HG03097 (cell line): ENCODE data around the gene MRC2.

Source experiments
- ATAC-seq: cut with Tn5 transposase; IDR thresholded peaks from one replicate; pipeline ENCODE4 v1.9.1; 2021; ENCODE audit not compliant: unreplicated experiment, low FRiP score

MRC2 gene

DNA sequence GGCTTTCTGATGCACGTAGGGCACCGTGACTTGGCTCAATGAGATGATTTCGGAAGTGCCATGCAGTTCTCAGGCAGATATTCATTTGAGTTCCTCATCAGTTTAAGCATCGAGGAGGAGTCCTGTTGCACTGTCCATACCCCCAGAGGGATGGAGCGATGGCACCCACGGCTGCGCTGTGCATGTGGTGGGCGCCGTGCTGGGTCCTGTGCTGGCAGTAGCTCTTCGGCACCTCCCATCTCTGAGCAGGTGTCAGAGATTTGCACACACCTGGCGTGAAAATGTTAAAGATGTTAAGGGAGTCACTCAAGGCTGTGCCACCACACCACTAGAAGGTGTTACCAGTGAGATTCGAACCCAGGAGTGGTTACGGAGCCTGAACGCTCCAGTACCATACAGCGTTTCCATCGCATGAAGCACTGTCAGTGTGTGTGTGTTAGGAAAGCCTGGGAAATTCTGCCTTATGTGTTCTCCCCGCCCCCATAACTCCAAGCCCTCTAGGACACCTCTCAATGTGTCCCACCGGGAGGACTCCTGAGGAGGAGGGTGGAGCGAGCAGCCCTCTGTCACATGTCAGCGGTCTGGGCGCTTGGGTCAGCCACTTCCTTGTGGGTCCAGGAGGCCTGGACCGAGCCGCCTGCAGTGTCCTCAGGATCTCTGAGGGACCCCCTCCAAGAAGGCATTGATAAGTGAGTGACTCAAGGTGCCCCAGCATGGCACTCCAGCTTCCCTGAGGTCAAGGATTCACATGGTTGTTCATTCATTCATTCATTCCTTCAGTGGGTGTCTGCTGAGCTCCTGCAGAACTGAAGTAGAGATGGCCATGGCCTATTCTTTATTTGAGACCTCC, 3.8 kb downstream of the MRC2 start:
- no peak for ATAC-seq

DNA sequence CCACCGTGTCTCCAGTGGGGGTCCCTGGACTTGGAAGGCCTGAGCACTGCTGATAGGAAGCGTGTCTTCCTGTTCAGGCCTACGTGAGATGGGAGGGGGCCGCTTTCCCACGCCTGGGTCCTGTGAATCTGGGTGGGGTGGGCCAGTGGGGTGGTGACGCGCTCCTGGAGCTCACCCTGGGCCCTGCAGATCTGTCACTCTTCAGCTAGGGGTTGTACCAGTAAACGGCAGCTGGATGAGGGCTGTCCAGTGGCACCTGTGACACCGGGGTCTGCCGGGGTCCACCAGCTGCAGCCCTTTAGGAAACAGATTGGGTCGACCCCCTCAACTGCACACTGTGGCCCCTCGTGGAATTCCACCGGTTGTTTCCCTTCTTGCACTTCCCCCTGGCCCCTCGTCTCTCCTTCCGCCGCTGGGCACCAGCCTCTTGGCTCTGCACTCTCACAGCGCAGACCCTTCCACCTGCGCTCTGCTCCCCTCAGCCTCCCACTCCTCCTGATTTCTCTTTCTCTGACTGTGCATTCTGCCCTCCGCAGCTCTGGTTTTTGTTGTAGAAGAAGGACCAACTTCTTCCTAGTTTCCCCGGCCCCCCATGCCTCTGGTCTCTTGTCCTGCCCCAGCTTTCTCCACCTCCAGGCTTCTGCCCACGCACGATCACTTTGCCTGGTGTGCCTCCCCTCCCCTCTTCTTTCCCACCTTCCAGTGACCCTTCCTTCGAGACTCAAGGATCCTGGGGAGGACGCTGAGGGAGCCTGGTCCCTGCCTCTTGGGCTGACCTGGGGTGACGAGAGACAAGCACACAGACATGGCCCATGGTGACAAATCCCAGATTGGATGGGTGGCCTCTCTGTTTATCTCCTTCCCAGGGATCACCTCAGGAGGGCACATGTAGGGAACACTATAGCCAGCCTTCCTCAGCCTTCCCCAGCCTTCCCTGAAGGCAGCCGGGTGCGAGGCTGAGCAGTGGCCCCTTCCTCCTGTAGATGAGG, 4.8 kb downstream of the MRC2 start:
- ATAC-seq, result no peak

GRCh38 chr17:62637809-62638208, 10.3 kb downstream of the MRC2 start:
- no peak for ATAC-seq

DNA sequence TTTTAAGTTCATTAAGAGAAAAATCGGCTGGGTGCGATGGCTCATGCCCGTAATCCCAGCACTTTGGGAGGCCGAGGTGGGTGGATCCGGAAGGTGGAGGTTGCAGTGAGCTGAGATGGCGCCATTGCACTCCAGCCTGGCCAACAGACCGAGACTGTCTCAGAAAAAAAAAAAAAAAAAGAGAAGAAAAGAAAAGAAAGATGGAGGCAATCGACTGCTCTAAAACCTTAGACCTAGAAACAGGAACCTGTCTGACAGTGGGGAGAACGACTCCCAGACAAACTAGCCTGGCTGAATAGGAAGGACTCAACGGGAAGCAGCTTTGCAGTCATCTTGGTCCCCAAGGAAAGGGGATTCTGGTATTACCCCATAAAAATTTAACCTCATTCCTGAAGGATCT, 13.7 kb downstream of the MRC2 start:
- ATAC-seq, result no peak

DNA sequence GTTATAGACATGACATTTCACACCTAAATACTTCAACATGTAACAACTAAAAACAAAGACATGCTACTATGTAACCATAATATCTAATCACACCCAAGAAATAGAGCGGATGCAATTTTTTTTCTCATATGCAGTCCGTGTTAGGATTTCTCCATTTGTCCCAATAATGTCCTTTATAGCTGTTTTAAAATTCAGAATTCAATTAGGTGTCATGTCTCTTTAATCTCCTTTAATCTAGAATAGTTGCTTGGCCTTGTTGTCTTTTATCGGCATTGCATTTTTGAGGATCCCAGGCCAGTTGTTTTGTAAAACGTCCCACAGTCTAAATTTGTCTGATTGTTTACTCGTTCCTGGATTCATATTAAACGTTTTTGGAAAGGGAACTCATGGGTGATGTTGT, 14.5 kb downstream of the MRC2 start:
- no peak for ATAC-seq

- no peak for ATAC-seq
Measured at GRCh38 chr17:62643496-62643895, 16.0 kb downstream of the MRC2 start.

- ATAC-seq, result no peak
Measured at GRCh38 chr17:62644487-62645173, 17.2 kb downstream of the MRC2 start.

- no peak for ATAC-seq
Measured at GRCh38 chr17:62648251-62648955, 20.9 kb downstream of the MRC2 start.

DNA sequence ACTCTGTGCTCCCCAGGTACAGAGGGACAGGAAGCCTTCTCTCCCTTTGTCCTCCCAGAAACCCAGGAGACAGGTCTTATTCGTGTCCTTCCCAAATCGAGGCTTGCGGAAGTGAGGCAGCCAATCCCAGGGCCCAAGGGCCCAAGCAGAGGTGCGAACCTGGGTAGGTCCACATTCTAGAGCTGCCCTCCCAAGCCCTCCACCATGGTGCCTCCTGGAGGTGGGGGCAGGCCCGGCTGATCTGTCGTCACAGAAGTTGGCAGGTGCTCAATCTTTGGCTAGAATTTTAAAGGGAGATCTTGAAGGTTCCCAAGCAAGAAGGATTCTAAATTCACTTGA, 21.5 kb downstream of the MRC2 start:
- ATAC-seq, result no peak

DNA sequence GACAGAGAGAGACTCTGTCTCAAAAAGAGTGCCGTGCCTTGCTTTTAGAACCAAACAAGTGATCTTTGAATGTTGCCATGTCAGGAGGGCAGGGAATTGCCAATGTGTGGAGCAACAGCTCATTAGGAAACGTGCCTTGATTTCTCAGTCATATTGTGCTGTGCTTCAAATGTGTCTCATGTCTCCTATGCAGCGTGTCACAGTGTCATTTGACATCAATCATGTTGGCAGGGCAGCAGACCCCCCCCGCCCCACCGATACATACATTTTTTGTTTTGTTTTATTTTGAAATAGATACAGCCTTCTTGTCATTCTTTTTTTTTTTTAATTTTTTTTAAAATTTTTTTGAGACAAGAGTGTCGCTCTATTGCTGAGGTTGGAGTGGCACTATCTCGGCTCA, 22.1 kb downstream of the MRC2 start:
- ATAC-seq, result no peak

DNA sequence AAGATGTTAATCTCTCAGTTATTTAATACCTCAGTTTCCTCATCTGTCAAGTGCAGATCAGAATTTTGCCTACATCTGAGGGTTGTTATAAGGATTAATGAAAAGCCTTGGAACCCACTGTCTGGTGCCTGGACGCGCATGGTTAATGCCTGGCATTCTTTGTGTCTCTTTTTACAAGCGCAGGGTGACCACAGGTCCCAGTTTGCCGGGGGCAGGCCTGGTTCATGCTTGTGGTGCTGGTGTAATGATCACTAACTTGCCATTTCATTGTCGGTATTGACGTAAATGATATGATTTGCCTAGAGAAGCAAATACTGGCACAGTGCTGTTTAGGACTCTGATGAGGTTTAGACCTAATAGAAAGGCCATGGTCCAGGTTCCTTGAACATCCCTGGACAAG, 23.1 kb downstream of the MRC2 start:
- no peak for ATAC-seq

GRCh38 chr17:62652251-62653001, 25.0 kb downstream of the MRC2 start:
- no peak for ATAC-seq

- peak; percentile 62 for ATAC-seq
Measured at GRCh38 chr17:62653002-62653825, 25.7 kb downstream of the MRC2 start.

- no peak for ATAC-seq
Measured at GRCh38 chr17:62653826-62654761, 26.6 kb downstream of the MRC2 start.

- no peak for ATAC-seq
Measured at GRCh38 chr17:62655656-62656055, 28.2 kb downstream of the MRC2 start.

- ATAC-seq, result no peak
Measured at GRCh38 chr17:62656446-62656845, 29.0 kb downstream of the MRC2 start.

DNA sequence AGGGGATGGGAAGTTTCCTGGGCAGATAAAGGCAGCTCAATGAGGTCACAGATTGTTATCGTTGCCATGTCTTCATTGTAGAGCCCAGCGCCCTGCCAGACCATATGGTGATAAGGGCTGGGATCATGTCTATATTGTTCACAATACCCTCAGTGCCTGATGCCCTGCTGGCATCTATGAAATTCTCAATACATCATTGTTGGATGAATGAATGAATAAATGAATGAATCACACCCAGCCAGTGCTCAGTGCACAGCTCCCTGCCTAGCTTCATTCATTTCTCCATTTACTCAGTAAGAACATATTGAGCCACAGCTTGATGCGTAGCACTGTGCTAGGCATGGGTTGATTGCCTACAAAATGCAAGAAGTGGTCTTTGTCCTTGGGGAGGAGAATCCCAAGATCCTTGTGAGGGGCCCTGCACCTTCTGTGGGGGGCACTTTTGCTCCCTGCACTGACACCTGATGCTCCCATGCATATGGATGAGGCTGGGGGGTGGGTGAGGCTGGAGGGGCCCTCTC, 29.7 kb downstream of the MRC2 start:
- ATAC-seq, result no peak

DNA sequence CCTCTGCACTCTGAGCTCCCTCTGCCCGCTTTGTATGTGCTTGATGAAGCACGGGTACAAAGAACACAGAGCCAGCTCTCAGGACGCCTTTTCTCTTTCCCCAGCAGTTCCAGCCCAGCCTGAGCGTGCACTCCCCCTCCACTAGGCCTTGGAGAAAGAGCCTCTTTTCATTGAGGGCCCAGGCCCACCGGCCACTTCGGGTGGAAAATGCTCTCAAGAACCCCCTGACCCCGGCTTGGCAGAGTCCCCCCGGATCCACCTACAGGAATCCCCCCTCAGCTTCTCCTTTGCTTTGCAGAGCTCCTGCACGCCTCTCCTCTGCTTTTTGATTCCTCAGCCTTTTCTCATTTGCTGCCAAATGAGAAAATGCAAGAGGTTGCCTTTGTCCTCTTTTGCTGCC, 30.2 kb downstream of the MRC2 start:
- ATAC-seq, result no peak
